G401.6 (cell line): ENCODE results near the gene SLC1A1.
"Not testable (repeated sequence)": the region's sequence is repeated elsewhere in the genome, so short reads cannot be mapped to it uniquely, and the experiment has no call there.

Experiments used
- FAIRE-seq: peaks from 2 replicates; lab custom pipeline; 2012; peaks lifted over from hg19 to GRCh38; lab: Jason Lieb, UNC

SLC1A1 gene

DNA sequence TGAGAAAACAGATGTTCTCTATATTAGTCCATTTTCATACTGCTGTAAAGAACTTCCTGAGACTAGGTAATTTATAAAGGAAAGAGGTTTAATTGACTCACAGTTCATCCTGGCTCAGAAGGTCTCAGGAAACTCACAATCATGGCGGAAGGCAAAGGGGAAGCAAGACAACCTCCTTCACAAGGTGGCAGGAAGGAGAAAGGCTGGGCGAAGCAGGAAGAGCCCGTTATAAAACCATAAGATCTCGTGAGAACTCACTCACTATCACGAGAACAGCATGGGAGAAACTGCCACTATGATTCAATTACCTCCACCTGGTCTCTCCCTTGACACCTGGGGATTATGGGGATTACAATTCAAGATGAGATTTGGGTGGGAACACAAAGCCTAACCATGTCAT, 54.4 kb downstream of the SLC1A1 start:
- FAIRE-seq: not testable (repeated sequence)

DNA sequence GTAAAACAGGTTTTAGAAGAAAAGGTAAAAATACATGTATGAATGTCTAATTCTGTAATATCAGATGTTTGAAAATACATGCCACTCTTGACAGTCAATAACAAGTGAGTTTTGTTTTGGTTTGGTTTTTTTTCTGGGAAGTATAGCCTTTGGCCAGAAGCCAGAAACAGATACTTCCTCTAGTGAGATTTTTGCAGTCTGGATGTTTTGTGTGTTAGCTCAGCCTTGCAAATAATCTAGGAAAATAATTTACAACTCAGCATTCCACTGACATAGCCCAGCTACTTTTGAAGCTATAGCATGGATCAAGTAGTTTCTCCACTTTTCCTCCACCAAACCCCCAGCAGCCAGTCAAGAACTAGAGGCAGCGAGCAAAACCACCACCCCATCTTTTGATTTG, 56.7 kb downstream of the SLC1A1 start:
- no peak for FAIRE-seq

DNA sequence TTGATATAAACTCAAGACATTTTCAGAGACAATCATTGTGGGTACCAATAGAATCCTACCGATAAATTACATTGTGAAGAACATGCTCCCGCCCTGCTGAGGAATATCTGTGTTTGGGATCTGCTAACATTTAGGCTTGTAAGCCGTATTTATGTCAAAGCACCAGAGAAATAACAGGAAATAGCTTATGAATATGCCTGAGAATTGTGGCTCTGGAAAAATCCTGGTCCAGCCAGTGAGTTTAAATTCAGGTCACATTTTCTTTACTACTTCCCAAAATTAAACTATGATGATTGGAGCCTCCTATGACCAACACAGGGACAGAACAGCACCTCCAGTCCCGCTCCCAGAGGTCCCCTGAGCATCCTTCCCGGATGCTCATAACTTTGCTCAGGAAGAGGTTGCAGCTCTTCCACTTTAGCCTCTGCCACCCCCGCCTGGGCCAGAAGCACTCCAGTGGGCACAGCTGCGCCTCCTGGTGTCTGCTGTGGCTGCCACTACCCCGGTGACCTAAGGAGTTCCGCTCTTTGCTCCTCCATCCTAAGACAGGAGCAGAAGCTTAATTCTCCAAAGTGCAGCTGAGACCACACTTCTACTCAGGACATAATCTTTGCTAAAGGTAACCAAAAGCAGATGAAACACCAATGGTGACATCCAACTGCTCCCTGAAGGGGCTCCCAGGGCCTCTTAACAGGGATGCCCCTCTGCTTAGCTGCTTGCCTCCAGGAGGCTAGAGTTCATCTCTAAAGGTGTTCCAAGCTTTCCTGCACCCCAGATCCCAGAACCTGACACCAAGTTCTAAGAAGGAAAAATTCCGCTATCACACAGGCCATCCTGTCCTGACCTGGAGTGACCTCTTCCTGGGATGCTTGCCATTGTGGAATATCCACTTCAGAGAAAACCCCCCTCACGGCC, 58.8 kb downstream of the SLC1A1 start:
- FAIRE-seq: no peak

DNA sequence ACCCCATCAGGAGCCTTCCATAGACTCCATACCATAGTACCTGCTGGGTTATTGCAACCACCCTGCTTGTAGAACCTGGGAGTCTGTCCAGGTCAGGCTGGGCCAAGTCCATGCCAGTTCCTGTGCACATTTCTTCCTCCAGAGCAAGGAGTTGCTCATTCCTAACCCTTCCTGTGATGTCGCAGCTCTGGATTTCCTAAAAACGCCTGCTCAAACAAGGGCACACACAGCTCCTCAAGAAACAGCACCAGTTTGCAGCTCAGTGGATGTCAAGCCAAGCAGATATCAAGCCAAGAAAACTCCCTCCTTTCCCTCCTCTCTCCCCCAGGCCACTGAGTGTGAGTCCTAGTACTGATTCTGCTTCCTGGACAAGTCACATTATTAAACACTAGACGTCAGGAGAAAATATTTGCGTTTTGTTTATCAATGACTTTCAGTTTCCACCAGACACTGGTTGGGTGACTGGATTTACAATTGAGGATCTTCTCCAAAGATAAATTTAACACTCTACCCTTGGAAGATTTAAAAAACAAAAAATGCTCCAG, 59.6 kb downstream of the SLC1A1 start:
- no peak for FAIRE-seq

DNA sequence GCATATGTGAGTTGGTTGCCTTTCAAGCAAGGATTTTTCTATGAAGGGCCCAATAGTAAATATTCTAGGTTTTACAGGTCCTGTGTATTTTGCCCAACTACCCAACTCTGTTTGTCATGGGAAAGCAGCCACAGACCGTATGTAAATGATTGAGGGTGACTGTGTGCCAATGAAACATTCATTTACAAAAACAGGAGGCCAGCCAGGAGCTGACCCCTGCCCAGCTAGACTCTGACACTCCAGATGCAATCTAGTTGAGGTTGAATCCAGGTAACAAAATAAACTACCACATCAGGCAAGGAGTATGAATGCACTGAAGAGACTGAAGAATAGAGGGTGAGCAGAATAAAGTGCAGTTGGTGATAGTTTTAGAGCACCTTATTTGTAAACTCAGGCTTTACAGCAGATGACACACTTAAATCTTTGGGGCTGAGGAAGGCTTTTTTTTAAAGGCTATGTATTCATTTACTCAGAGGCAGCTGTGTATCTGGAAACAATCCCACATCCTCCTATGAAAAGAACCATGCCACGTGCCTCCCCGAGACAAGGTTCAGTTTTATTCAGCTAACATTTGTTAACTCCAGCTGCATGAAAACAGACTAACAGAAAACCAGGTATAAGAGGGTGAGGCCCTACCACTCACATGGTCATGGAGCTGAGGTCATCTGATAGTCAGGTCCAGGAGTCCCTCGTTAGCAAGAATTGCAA, 60.7 kb downstream of the SLC1A1 start:
- no peak for FAIRE-seq

DNA sequence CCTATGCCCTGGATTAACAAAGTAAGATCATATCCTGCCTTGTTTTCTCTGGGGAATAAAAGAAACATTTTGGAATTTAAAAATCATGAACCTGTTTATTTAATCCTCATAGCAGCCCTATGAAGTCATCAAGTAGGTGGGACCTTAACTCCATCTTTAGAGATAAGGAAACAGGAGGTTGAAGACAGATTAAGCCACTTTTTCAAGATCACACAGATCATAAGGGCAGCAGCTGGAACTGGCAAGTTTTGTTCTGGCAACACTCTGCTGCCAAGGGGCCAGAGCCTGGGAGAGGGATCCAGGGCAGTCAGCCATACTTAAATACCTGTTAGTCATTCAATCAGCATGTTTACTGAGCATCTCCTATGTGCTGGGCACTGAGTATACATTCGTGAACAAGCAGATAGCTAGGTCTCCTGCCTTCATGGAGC, 63.7 kb downstream of the SLC1A1 start:
- no peak for FAIRE-seq

DNA sequence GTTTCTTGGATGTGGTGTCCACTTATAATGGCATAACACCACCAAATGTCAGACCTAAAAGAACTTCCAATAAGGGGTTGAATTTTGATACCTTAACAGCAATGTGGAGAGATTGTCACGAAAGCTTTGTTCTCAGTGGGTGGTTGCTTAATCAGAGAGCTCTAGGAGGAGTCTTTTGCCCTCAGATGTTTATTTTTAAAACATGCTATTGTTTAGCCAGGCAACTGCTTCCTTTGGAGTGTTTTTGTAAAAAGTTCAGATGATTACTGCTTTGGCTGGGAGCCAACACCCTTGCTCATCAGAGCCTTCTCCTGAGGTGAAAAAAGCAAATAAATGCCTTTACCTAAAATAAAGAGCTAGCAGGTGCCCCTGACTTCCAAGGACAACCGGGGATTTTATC, 65.0 kb downstream of the SLC1A1 start:
- FAIRE-seq: no peak

DNA sequence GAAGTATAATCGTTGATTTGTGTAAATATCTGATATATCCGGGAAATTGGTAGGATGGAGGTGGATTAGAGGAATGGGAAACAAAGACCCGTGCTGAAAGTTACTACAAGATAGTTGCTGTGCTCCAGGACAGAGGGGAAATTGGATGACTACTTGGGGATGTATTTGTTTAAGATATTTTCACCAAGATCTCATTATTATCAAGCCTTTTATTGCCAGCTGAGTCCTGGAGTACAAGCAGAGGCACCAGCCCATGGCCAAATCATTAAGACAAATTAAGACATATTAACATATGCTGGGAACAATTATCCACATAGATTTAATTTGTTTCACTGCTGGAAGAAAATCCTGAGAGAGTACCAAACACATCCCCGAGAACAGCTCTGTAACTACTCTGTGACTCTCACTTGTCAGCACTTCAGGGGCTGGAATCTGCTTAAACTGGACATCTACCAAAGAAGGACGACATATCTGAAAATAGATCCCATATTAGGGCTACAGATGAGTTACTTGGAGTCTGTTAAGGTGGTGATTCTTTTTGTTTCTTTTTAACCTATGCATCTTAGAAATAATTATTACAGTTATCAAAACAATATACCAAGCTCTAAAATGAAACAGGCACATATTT, 68.2 kb downstream of the SLC1A1 start:
- FAIRE-seq: no peak

DNA sequence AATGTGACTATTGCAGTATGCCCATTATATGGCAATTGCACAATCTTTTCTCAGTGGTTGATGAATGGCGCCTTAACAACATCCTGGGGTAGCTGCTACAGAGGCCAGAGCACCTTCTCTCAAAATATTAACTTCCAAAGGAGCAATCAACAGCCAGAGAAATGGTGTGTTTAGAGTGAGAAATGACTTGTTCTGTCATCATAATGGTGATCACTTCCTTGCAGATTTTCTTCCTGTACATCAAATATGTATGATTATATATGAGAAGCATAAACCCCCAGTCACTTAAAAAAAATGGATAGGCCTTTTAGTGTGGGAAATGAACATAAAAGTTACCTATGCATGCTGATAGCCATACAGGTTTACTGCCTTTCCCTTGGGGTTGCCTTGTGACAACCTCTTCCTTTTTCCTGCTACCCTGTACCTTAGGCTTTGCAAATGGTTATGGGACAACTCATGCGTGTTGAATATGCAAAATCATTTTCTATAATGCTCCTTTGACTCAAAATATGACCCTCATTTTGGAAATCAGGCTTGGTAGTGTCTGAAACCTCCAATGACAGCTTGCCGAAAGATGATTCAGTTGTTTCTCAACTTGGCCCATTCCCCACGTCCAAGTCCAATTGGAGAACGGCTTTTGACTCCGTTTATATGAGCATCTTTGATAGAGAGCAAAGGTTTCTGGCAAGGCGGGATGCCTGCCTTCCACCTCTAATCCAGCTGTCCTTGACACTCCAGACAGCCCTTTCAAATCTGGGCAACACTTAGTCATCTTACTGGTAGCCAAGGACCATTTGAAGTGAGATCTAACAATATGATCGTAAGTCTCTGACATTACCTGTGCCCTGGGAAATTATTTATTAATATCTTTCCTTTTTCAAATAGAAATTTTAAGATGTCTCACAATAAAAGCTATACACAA, 69.3 kb downstream of the SLC1A1 start:
- no peak for FAIRE-seq

DNA sequence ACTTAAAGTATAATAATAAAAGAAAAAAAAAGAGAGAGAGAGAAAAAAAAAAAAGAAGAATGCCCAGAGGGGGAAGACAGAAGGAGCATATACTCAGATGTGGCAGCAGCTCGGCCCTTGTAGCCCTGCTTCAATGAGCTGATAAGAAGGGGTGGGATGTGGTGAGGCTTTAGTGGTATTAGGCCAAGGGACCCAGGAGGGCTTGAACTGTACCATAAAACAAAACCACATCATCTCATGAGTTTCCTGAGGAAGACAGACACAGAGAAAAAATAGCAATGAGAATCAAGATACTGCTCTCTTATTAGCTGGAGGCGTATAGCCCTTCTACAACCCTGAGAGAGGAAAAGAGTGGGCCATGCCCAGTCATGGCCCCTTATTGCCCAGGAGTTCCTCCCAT, 72.8 kb downstream of the SLC1A1 start:
- no peak for FAIRE-seq

DNA sequence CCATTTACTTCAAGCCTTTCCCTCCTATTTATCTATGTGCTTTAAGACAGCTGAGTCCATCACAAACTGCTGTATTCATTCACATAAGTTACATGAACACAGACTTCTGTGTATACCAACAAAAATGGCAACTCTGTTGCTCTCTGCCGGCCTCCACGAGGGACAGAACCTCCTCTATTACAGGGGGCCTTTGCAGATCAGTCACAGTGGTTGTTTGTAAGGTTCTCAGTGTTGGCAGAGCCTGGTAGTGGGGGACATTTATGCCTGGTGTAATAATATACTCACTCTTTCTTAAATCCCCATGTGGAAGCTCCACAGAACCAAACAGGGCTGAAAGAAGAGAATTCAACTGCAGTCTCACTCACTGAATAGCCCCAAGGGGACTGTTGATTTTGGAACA, 76.5 kb downstream of the SLC1A1 start:
- FAIRE-seq: no peak

DNA sequence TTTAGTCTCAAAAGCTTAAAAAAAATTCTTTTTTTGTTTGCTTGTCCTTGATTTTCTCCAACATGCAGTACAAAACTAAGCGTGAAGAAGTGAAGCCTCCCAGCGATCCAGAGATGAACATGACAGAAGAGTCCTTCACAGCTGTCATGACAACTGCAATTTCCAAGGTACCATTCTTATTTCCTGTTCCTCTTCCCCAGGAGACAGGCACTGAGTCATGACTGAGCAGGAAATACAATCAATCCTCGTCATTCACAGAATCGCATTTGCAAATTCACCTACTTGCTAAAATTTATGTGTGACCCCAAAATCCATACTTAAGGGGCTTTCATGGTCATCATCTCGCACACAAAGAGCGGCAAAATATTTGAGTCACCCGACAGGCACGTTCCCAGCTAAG, 77.3 kb downstream of the SLC1A1 start:
- FAIRE-seq: no peak

DNA sequence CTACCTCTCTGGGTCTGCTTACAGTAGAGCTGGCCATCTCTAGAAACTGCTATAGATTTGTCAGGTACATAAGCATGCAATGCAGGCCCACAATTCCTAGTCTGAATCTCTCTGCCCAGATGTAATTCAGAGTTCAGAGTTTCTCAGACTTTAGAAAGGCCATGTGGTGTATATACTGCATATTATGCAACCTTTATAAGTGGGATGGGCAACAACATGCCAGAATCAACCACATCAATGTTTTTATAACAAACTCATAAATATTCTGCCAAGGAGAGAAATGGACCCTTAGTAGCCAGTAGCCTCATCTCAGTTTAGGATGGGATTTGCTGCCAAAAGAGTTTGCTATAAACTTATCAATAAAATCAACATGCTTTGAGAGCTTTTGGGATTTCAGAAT, 78.8 kb downstream of the SLC1A1 start:
- FAIRE-seq: no peak

DNA sequence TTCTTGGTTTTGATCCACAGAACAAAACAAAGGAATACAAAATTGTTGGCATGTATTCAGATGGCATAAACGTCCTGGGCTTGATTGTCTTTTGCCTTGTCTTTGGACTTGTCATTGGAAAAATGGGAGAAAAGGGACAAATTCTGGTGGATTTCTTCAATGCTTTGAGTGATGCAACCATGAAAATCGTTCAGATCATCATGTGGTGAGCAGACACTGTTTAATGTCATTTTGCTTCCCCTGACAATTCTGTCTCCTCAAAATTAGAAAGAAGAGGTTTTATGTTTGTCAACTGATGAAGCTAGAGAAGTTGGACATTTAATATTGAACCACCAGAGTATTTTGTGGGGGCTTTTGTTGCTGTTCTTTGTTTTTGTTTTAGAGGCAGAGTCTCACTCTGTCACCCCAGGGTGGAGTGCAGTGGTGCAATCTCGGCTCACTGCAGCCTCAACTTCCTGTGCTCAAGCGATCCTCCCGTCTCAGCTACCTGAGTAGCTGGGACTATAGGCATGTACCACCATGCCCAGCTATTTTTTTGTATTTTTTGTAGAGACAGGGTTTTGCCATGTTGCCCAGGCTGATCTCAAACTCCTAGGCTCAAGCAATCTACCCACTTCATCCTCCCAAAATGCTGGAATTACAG, 82.0 kb downstream of the SLC1A1 start:
- no peak for FAIRE-seq

DNA sequence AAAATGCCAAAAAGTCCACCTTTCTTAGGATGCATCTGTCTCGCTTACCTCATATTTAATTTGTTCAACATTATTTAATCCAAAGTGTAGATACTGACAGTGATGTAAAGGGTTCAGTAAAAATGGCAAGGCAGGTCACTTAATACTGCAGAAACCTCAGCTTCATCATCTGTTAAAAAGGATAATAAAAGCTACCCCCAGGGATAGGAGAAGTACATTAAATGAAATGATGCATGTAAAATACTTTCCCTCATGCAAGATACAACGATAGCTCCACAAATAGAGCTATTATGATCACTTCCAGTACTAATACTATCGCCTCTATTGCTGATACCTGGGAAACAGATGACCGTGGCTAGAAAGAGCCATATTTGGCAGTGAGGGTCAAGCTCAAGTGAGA, 82.9 kb downstream of the SLC1A1 start:
- FAIRE-seq: no peak

DNA sequence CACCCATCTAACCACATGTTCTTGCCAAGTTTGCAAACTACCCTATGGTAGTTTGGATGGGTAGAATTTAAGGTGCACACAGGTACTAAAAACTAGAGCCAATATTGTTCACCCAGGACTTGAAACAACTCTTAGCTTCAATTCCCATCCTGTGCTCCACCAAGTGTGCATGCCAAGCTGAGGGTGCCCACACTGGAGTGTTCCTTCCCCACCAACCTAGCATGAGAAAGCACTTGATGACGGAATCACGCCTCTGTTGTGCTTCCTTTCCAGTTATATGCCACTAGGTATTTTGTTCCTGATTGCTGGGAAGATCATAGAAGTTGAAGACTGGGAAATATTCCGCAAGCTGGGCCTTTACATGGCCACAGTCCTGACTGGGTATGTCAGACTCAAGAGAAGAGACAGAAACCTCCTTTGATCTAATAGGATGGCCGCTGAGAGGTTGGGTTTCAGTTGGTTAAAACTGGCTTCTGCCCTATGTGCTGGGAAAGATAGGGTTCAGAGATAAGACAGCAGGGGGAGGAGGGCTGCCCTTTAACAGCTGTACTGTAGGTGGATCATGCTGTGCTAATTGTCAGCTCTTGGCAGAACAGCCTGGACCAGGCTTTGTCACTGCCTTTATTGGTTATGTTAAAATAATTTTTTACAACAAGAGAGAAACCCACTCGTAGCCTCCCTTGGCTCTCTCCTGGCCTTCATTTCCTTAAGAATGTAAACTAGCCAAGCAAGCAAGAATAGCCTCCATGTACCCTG, 83.5 kb downstream of the SLC1A1 start:
- FAIRE-seq: no peak

DNA sequence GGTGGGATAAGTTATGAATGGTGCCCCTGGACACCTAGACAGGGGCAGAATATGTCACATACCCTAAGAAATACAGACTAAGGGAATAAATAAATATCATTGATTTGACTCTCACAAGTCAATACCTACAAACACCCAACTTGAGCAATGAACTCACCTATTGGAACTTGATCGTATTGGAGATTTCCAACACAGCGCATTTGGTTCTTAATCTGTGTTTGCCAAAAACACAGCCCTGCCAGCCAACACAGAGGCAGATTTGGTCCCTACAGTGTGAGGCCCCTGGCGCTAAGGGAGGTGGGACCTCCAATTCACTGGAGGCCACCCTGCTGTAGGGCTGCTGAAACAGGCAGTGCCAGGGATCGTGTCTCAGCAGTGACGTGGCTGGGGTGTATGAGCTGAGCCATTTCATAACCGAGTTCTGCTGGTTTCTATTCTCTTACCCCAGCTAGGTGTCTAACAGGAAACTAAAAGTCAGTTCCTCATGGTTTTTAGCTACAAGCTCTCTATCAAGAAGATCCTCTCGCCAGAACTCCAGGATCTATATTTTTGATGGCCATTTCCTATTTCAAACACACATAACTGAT, 84.5 kb downstream of the SLC1A1 start:
- no peak for FAIRE-seq

DNA sequence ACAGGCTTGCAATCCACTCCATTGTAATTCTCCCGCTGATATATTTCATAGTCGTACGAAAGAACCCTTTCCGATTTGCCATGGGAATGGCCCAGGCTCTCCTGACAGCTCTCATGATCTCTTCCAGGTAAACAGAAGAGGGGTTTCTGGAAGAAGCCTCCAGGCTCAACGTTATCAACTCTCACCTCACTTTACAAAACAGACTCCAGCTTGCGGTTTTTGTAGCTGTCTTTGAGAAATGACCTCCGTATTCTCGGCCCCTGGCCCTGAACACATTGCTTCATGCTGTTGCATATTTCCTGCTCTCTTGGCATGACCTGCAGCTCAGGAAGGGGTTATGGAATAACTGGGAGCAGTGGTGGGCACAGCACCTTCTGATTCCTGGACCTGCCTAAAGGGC, 85.7 kb downstream of the SLC1A1 start:
- no peak for FAIRE-seq

DNA sequence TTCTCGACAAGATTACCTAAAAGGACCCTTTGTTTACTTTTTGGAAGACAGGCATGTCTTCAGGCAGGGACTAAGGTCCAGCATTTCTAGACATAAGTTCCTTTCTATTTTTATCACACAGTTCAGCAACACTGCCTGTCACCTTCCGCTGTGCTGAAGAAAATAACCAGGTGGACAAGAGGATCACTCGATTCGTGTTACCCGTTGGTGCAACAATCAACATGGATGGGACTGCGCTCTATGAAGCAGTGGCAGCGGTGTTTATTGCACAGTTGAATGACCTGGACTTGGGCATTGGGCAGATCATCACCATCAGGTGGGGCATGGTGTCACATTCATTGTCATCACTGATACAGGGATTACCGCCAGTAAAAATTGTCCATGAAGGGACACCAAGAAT, 86.2 kb downstream of the SLC1A1 start:
- FAIRE-seq: no peak

DNA sequence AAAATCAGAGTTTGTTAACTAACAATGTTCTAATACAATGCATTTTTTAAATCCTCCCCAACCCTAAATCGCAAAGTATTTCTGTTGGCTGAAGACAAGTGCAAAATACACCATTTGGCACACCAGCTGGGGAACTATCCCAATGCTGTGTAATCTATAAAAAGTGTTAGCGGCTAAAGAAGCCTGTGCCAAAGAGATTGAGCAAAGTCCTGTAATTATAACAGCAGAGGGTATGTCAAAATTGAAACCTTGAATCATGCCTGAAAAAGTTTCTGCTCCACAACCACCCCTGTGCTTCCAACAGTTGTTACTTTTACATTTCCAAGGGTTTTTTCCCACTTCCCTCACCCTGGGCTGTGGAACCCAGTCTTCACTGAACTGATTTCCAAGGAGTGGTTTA, 88.7 kb downstream of the SLC1A1 start:
- FAIRE-seq: no peak
